DMS 273 (cell line): ENCODE measurements around the gene ADGRB2.

Source experiments
- DNase-seq: peaks from one replicate; lab custom pipeline; 2025; ENCODE audit not compliant: unreplicated experiment; lab: John Stamatoyannopoulos, UW

Gene ADGRB2

GRCh38 chr1:31704271-31705079, 59.7 kb downstream of the ADGRB2 start:
- no peak for DNase-seq

GRCh38 chr1:31703431-31704270, 60.5 kb downstream of the ADGRB2 start, which contains the start of gene COL16A1:
Gene COL16A1 (minus strand): TSS chr1:31704017. CDS start chr1:31702193, 1,824 bp downstream.
- no peak for DNase-seq

GRCh38 chr1:31702836-31703404, 61.2 kb downstream of the ADGRB2 start:
- DNase-seq = no peak

GRCh38 chr1:31701091-31701736, 62.9 kb downstream of the ADGRB2 start:
- peak; percentile 79 for DNase-seq

GRCh38 chr1:31700468-31701090, 63.6 kb downstream of the ADGRB2 start:
- DNase-seq = peak; percentile 73

- DNase-seq = no peak
Observed at GRCh38 chr1:31699341-31699891, 64.7 kb downstream of the ADGRB2 start.

- no peak for DNase-seq
Observed at GRCh38 chr1:31697369-31697984, 66.7 kb downstream of the ADGRB2 start.

GRCh38 chr1:31696242-31696641, 67.9 kb downstream of the ADGRB2 start:
- no peak for DNase-seq

GRCh38 chr1:31695327-31695726, 68.8 kb downstream of the ADGRB2 start:
- DNase-seq = no peak

GRCh38 chr1:31694964-31695313, 69.2 kb downstream of the ADGRB2 start:
- DNase-seq = no peak

- peak; percentile 65 for DNase-seq
Observed at GRCh38 chr1:31694069-31694963, 69.8 kb downstream of the ADGRB2 start.

- peak; percentile 71 for DNase-seq
Observed at GRCh38 chr1:31693231-31693630, 70.9 kb downstream of the ADGRB2 start.

GRCh38 chr1:31691951-31692350, 72.2 kb downstream of the ADGRB2 start:
- DNase-seq = no peak

GRCh38 chr1:31691446-31691845, 72.7 kb downstream of the ADGRB2 start:
- no peak for DNase-seq

- DNase-seq = no peak
Observed at GRCh38 chr1:31690921-31691320, 73.2 kb downstream of the ADGRB2 start.

- no peak for DNase-seq
Observed at GRCh38 chr1:31689854-31690253, 74.3 kb downstream of the ADGRB2 start.

GRCh38 chr1:31689379-31689778, 74.8 kb downstream of the ADGRB2 start:
- peak; percentile 40 for DNase-seq

GRCh38 chr1:31688233-31688918, 75.8 kb downstream of the ADGRB2 start:
- no peak for DNase-seq
